HepG2 (cell line): Measurements from ENCODE around the gene ZNF277. TPM values are rescaled to one million over a fixed set of nuclear protein-coding genes. Genes with fewer than 3 reads are reported as not detected.

Experiments used
- ATAC-seq: fragments of 200-7000 bp; cut with Tn5 transposase; 3 replicates; pipeline ENCODE4 v1.9.1; 2020; ENCODE audit warnings: mild to moderate bottlenecking, moderate library complexity
- BruUV-seq: library from RNA; stranded (reverse); fragments of 400-500 nt; replicated peaks from 2 replicates; lab custom pipeline; 2021; lab: Mats Ljungman, UMichigan
- CTCF ChIA-PET: fragments of 300-600 bp; formaldehyde crosslinking; extraction: SDS; loops from one replicate; lab custom pipeline; 2021; ENCODE audit warnings: low total read pairs, inconsistent platforms, low intra/inter-chr PET ratio; lab: Yijun Ruan, JAX
- POLR2A ChIA-PET: fragments of 350-600 bp; sonication (Branson Sonifier 250); formaldehyde crosslinking; loops from one replicate; lab custom pipeline; 2020; ENCODE audit warnings: antibody characterized with exemption, inconsistent platforms; lab: Yijun Ruan, JAX
- DNase-seq: peaks from one replicate; pipeline ENCODE4 v3.0.0-alpha.2; 2015; ENCODE audit warnings: low spot score
- FAIRE-seq: peaks from 3 replicates; lab custom pipeline; 2011; peaks lifted over from hg19 to GRCh38; lab: Jason Lieb, UNC
- H2AFZ ChIP-seq: one replicate; pipeline ENCODE4 v1.6.1; 2011; ENCODE audit warnings: low read length, inconsistent platforms
- H3K27ac ChIP-seq: fragments of 300-600 bp; 3 replicates; pipeline ENCODE4 v1.8.0; 2011; ENCODE audit warnings: mixed run types, mild to moderate bottlenecking, mixed read lengths, low read length, inconsistent platforms; ENCODE audit not compliant: insufficient read depth; ENCODE audit errors: extremely low read length
- H3K27me3 ChIP-seq, 2 experiments: fragments of 200-600 bp in 1 of 2; 2 replicates in 1 of 2; 3 replicates in 1 of 2; pipeline versions ENCODE4 v1.6.0 to v1.8.0; 2011; ENCODE audit warnings: low read length in 2 of 2, mild to moderate bottlenecking in 2 of 2, moderate library complexity in 2 of 2, inconsistent platforms in 1 of 2; ENCODE audit not compliant: insufficient read depth in 2 of 2, control insufficient read depth in 1 of 2
- H3K36me3 ChIP-seq, 2 experiments: fragments of 200-600 bp in 1 of 2; replicated peaks in 1 of 2; 2 replicates in 1 of 2; 3 replicates in 1 of 2; pipeline versions ENCODE4 v1.5.1 to v1.8.0; 2011; ENCODE audit warnings: low read length in 2 of 2, inconsistent platforms in 1 of 2; ENCODE audit not compliant: insufficient read depth in 2 of 2, control insufficient read depth in 1 of 2
- H3K4me1 ChIP-seq: 2 replicates; pipeline ENCODE4 v1.5.1; 2012; ENCODE audit warnings: low read length, inconsistent platforms; ENCODE audit not compliant: insufficient read depth
- H3K4me2 ChIP-seq: 2 replicates; pipeline ENCODE4 v1.6.0; 2011; ENCODE audit warnings: low read depth, low read length, inconsistent platforms
- H3K4me3 ChIP-seq, 3 experiments: fragments of 200-600 bp in 1 of 3; sonication (generic), shearing (Covaris generic) in 1 of 3; replicated peaks in 1 of 3; 2 replicates each; pipeline ENCODE4 v1.5.1; 2011 to 2016; ENCODE audit warnings: low read length in 3 of 3, inconsistent platforms in 2 of 3, low read depth in 2 of 3, mild to moderate bottlenecking in 2 of 3, control low read depth in 1 of 3, mixed read lengths in 1 of 3; ENCODE audit not compliant: insufficient read depth in 1 of 3
- H3K79me2 ChIP-seq: one replicate; pipeline ENCODE4 v1.6.1; 2011; ENCODE audit warnings: low read length, inconsistent platforms; ENCODE audit not compliant: insufficient read depth
- H3K9ac ChIP-seq: 2 replicates; pipeline ENCODE4 v1.6.0; 2011; ENCODE audit warnings: mild to moderate bottlenecking, low read depth, low read length, inconsistent platforms; ENCODE audit not compliant: insufficient read depth
- H3K9me3 ChIP-seq: 2 replicates; pipeline ENCODE4 v1.5.1; 2012; ENCODE audit warnings: mild to moderate bottlenecking, low read length
- H4K20me1 ChIP-seq: 2 replicates; pipeline ENCODE4 v1.6.0; 2011; ENCODE audit warnings: inconsistent platforms, mild to moderate bottlenecking, low read length, moderate library complexity; ENCODE audit not compliant: insufficient read depth
- GRHL1 ChIP-seq: sonication (generic); formaldehyde crosslinking; conservative IDR thresholded peaks from 2 replicates; pipeline ENCODE4 v1.8.0; 2022; ENCODE audit warnings: missing genetic modification reagents
- MATR3 ChIP-seq: sonication (generic); formaldehyde crosslinking; IDR thresholded peaks from 2 replicates; pipeline ENCODE4 v1.4.0; 2020; ENCODE audit warnings: missing genetic modification reagents
- NCOA5 ChIP-seq: sonication (generic); formaldehyde crosslinking; IDR thresholded peaks from 2 replicates; pipeline ENCODE4 v1.4.0; 2020; ENCODE audit warnings: missing genetic modification reagents
- ZGPAT ChIP-seq: IDR thresholded peaks from 2 replicates; pipeline ENCODE4 v1.6.1; 2016; ENCODE audit warnings: mild to moderate bottlenecking
- ZNF704 ChIP-seq: sonication (generic); formaldehyde crosslinking; IDR thresholded peaks from 2 replicates; pipeline ENCODE4 v1.8.1; 2023; ENCODE audit warnings: mild to moderate bottlenecking, inconsistent platforms, moderate library complexity, missing genetic modification reagents, borderline replicate concordance
- WGBS: methylation state at CpG from one replicate; pipeline ENCODE4 v1.1.6; 2017; ENCODE audit warnings: low lambda C conversion rate; 5-methylcytosine and 5-hydroxymethylcytosine counted together
- in situ Hi-C: cut with HindIII; loops from 2 replicates; pipeline ENCODE4 v1.10.0; 2017; ENCODE audit warnings: low pct_unique_long_range_greater_than_20kb; ENCODE audit not compliant: extremely low pct_ligation_motif_present
- intact Hi-C: fragments of 100-400 bp; cut with micrococcal nuclease; formaldehyde crosslinking; loops from one replicate; pipeline ENCODE4 v1.10.0; 2022; ENCODE audit not compliant: unreplicated experiment
- polyA plus RNA-seq, 8 experiments: library from polyadenylated mRNA; depleted of rRNA in 3 of 8; stranded (reverse) in 7 of 8; unstranded in 1 of 8; fragments of >200 nt; fragmentation: Illumina TruSeq in 4 of 8; extraction: Trizol in 4 of 8; gene quantifications; 2 replicates each; pipeline versions ENCODE4 v1.2.1 to v1.2.3, GENCODE V29; 2011 to 2016; ENCODE audit warnings: low read depth in 4 of 8, missing spikeins in 1 of 8, mixed read lengths in 1 of 8; ENCODE audit not compliant: insufficient read depth in 1 of 8
- total RNA-seq, 5 experiments: library from RNA; depleted of rRNA; stranded (reverse); fragments of >200 nt; fragmentation: Illumina TruSeq; extraction: Trizol; gene quantifications; 2 replicates each; pipeline ENCODE4 v1.2.3, GENCODE V29; 2016; ENCODE audit warnings: low read depth in 1 of 5

The ZNF277 gene
- total and polyA plus RNA-seq, 2 of the 13 experiments (the other 11 are each of a cell fraction or from before 2014, with no cell fraction given), result 29.1 to 30.1 TPM

- H3K9me3 ChIP-seq, result no peaks in the 10 kb centered on the region
- no peak overlapping the region for H2AFZ ChIP-seq
- no peak overlapping the region for H3K27ac ChIP-seq
- peaks cover 41% of the 10 kb centered on the region for H3K4me1 ChIP-seq
- ATAC-seq, result no peak
- H3K9ac ChIP-seq, result no peak overlapping the region
- CTCF ChIA-PET, result no interaction called here
- H3K4me3 ChIP-seq, result no peak overlapping the region
- no peak for FAIRE-seq
- DNase-seq, result no peak
- 97% methylated on average over 2 of the region's 2 CpGs for WGBS
- intact Hi-C loops, result no loop called here
- TF ChIP-seq NCOA5 (CRISPR knock-in tag), result no peak
- TF ChIP-seq MATR3, result no peak
- TF ChIP-seq GRHL1 (CRISPR knock-in tag), result no peak
- TF ChIP-seq ZGPAT, result no peak
- TF ChIP-seq ZNF704, result no peak
- peaks cover 73% of the 10 kb centered on the region for H3K79me2 ChIP-seq
- POLR2A ChIA-PET, result interaction anchor here (1.4 to 1.5 kb wide), 2 partner anchors 12 to 15 kb away, joined by 3 read pairs; no protein-coding TSS in a partner anchor
- in situ Hi-C loops, result no loop called here
- no peaks in the 10 kb centered on the region for H3K36me3 ChIP-seq
- H3K27me3 ChIP-seq, result no peaks in the 10 kb centered on the region
- no TSS peak for BruUV-seq
- no peak overlapping the region for H3K4me2 ChIP-seq
- H4K20me1 ChIP-seq, result no peaks in the 10 kb centered on the region; the same call in 1 of the 2 replicates
Observed at GRCh38 chr7:112190120-112190519, 16.4 kb upstream of the ZNF277 start.
